ENCODE data around the gene ZNF764. TPM values are rescaled to one million over a fixed set of nuclear protein-coding genes. Genes with fewer than 3 reads are reported as not detected.
"Not testable (repeated sequence)": the region's sequence is repeated elsewhere in the genome, so short reads cannot be mapped to it uniquely, and the experiment has no call there.

The ZNF764 gene
- total and polyA plus RNA-seq, 4 donors, result 5.6 to 15.5 (median 10.2) TPM

DNA sequence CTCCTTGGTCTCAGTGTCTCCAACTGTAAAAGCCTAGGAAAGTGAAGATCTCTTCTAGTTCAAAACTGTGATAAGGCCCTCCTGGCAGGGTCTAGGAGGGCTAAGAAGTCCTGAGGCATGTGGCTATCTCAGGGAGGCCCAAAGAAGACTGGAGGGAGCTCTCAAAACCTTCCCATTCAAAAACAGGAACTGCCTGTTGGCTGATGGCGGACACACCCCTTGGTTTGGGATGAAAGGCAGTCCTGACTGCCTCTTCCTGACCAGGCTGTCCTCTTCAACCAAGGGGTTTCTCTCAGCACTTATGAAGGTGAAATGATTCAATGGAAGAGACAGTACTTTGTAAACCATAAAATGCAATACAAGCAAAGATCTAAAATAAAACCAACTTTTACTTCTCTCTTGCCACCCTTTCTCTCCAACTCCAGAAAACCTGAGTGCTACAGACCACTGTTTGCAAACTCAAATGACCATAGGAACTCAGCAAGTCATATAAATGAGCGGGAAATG, 4.7 kb downstream of the ZNF764 start:
- no CpG with 5 or more reads among the region's 2 CpGs for WGBS (ENCODE audit: insufficient coverage)
- no peak for DNase-seq (ENCODE audit: low read depth in 4 of 6, low spot score in 6 of 6)
- Histone ChIP-seq H3K27ac (ENCODE audit: low read depth, low read length) (no peak overlapping the region), H3K4me3 (ENCODE audit: low read depth, low read length) (no peak overlapping the region), H3K4me1 (ENCODE audit: control insufficient read depth, insufficient read depth, low read length) (peaks cover 21% of the 10 kb centered on the region), H3K9me3 (ENCODE audit: control insufficient read depth, insufficient read depth, low read length) (no peaks in the 10 kb centered on the region), H3K27me3 (ENCODE audit: control insufficient read depth, insufficient read depth, low read length) (no peaks in the 10 kb centered on the region), H3K36me3 (ENCODE audit: control insufficient read depth, insufficient read depth, low read length) (peaks cover 40% of the 10 kb centered on the region)

DNA sequence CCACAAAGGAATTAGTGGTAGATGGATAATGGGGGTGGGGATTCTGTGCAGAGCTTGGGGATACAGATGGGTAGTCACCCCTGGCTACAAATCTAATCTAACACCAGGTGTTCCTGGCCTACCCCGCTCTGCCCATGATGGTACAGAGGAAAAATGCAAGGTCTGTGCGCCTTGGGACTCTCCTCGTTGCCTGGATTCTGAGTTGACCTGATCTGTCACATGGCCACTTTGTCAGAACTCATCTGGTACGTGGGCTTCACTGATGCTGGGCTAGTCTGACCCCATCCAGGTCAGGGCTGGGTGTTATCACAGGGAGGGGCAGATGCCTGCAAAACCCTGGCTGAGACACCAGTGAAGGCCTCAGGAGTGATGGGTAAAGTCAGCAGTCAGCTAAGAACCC, 5.2 kb downstream of the ZNF764 start:
- Histone ChIP-seq H3K27ac (ENCODE audit: low read depth, low read length) (no peak overlapping the region), H3K36me3 (ENCODE audit: control insufficient read depth, insufficient read depth, low read length) (peaks cover 40% of the 10 kb centered on the region), H3K27me3 (ENCODE audit: control insufficient read depth, insufficient read depth, low read length) (no peaks in the 10 kb centered on the region), H3K4me1 (ENCODE audit: control insufficient read depth, insufficient read depth, low read length) (peaks cover 20% of the 10 kb centered on the region), H3K4me3 (ENCODE audit: low read depth, low read length) (no peak overlapping the region), H3K9me3 (ENCODE audit: control insufficient read depth, insufficient read depth, low read length) (no peaks in the 10 kb centered on the region)
- no peak for DNase-seq (ENCODE audit: low read depth in 4 of 6, low spot score in 6 of 6)
- WGBS (ENCODE audit: insufficient coverage), result 92% methylated on average over 4 of the region's 4 CpGs

DNA sequence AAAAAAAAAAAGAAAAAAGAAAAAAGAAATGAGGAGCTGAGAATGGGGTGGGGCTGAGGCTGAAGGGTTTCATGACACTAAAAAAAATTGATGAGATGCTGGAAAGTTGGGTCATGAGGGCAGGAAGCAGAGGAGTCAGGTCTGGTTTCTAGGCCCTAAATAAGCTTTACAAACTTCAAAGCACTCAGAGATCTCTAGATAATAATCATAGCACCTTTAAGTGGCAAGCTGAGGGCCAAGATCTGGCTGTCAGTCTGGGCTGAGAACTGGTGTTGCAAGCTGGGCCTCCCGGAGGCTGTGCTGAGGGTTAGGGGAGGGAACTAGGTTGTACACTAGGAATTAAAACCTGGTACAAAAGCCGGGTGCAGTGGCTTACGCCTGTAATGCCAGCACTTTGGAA, 6.4 kb downstream of the ZNF764 start:
- no peak overlapping the region for H3K4me3 ChIP-seq (ENCODE audit: low read depth, low read length)
- 94% methylated on average over 2 of the region's 3 CpGs for WGBS (ENCODE audit: insufficient coverage)
- peaks cover 10% of the 10 kb centered on the region for H3K4me1 ChIP-seq (ENCODE audit: control insufficient read depth, insufficient read depth, low read length)
- H3K27ac ChIP-seq (ENCODE audit: low read depth, low read length), result no peak overlapping the region
- DNase-seq (ENCODE audit: low read depth in 4 of 6, low spot score in 6 of 6), result no peak
- H3K27me3 ChIP-seq (ENCODE audit: control insufficient read depth, insufficient read depth, low read length), result no peaks in the 10 kb centered on the region
- H3K36me3 ChIP-seq (ENCODE audit: control insufficient read depth, insufficient read depth, low read length), result peaks cover 40% of the 10 kb centered on the region
- H3K9me3 ChIP-seq (ENCODE audit: control insufficient read depth, insufficient read depth, low read length), result no peaks in the 10 kb centered on the region

DNA sequence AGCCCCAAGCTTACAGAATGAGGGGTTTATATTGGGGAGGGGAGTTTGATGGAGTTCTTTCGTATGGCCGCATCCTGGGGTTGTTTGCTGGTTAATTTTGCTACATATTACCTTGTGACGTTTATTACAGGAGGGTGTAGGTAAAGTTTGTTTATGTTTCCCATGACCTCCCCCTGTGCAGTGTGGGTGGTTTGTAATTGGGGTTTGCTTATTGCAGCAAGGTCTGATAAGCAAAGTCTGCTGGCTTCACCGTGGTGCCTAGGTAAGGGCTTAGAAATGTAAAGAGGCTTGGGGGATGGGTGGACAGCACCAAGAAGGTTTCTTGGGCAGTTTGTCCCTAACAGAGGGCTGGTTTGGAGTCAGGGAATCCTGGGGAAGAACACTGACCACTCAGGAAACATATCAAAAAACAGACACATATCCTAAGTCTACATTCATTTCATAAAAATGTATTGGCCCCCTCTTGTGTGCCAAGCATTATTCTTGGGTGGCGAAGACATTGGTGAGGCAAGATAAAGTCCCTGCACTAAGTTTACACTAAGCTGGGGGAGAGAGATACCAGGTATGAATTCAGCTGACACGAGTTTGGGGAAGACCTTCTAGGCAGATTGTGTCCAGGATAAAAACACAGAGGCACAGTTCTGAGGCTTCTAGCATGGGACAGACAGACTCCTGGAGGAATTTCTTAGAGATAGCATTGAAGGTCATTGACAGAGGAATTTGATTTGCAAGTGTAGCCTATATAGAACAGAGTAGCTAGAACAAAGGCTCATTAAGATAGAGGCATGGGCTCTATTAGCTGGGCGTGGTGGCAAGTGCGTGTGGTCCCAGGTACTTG, 9.5 kb downstream of the ZNF764 start:
- Histone ChIP-seq H3K27ac (ENCODE audit: low read depth, low read length) (no peak overlapping the region), H3K27me3 (ENCODE audit: control insufficient read depth, insufficient read depth, low read length) (no peaks in the 10 kb centered on the region), H3K9me3 (ENCODE audit: control insufficient read depth, insufficient read depth, low read length) (no peaks in the 10 kb centered on the region), H3K4me1 (ENCODE audit: control insufficient read depth, insufficient read depth, low read length) (no peaks in the 10 kb centered on the region), H3K4me3 (ENCODE audit: low read depth, low read length) (no peak overlapping the region), H3K36me3 (ENCODE audit: control insufficient read depth, insufficient read depth, low read length) (peaks cover 11% of the 10 kb centered on the region)
- WGBS (ENCODE audit: insufficient coverage), result 73% methylated on average over 7 of the region's 8 CpGs
- no peak for DNase-seq (ENCODE audit: low read depth in 4 of 6, low spot score in 6 of 6)

DNA sequence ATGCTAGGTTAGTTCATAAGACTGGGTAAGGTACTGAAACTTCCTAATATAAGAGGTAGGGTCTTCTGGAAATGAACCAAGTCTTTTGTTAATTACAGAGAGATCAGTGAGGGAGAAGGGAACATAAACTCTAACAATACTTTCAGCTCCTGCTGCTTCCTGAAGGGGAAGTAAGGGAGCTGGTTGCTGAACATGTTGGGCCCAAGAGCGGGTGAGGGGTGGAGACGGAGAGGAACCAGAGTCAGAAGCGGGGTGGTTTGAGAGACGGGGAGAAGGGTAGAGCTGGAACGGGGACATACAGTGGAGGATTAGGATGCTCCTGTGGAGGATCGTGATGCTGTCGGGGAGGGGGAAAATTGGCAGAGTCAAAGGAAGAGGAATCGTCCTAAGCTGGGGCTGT, 12.1 kb downstream of the ZNF764 start:
- Histone ChIP-seq H3K36me3 (ENCODE audit: control insufficient read depth, insufficient read depth, low read length) (no peaks in the 10 kb centered on the region), H3K27me3 (ENCODE audit: control insufficient read depth, insufficient read depth, low read length) (no peaks in the 10 kb centered on the region), H3K4me1 (ENCODE audit: control insufficient read depth, insufficient read depth, low read length) (no peaks in the 10 kb centered on the region), H3K4me3 (ENCODE audit: low read depth, low read length) (no peak overlapping the region), H3K9me3 (ENCODE audit: control insufficient read depth, insufficient read depth, low read length) (no peaks in the 10 kb centered on the region), H3K27ac (ENCODE audit: low read depth, low read length) (no peak overlapping the region)
- 83% methylated on average over 8 of the region's 8 CpGs for WGBS (ENCODE audit: insufficient coverage)
- no peak for DNase-seq (ENCODE audit: low read depth in 4 of 6, low spot score in 6 of 6)

DNA sequence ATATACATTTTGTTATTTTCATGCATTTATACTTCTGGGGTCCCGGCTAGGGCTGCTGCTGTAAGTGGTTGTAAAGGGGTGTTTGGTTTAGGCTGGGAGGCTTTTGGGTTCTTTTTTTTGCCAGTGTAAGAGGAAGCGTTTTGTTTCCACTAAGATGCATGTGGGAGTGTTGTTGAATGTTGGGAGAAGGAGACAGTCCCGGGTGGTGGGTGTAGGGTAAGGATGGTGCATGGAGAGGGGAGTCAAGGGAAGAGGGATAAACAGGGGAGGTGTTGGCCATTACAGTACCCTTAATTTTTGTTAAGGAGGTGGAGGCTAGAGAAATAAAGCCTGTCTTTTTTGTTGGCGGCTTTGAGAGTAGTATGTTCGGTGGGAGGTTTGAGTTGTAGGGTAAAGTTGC, 15.1 kb downstream of the ZNF764 start:
- DNase-seq (ENCODE audit: low read depth in 4 of 6, low spot score in 6 of 6), result no peak

DNA sequence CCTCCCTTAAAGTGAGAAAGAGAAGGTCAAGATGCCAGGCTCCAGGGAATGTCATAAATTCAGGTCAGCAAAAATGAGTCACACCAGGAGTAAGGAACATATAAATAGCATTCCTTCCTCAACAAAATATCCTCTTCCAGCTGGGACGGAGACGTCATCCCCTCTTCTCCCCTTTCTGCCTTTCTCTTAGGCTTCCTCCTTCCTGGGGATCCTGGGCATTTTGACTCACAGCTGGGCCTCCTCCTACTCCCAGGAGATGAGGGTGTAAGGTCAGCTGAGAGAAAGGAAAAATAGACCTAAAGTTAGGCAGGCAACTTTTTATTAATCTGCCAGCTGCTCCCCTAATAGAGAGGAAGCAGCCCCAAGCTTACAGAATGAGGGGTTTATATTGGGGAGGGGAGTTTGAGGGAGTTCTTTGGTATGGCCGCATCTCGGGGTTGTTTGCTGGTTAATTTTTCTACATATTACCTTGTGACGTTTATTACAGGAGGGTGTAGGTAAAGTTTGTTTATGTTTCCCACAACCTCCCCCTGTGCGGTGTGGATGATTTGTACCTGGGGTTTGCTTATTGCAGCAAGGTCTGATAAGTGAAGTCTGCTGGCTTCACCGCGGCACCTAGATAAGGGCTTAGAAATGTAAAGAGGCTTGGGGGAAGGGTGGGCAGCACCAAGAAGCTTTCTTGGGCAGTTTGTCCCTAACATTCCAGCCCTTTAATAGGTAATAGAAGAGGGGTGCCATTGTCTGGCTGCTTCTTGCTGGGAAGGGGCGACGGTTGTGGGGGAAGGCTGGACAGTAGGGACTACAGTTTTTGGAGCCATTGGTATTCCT, 16.5 kb downstream of the ZNF764 start:
- H3K36me3 ChIP-seq (ENCODE audit: control insufficient read depth, insufficient read depth, low read length), result peaks cover 6% of the 10 kb centered on the region
- no peaks in the 10 kb centered on the region for H3K9me3 ChIP-seq (ENCODE audit: control insufficient read depth, insufficient read depth, low read length)
- DNase-seq (ENCODE audit: low read depth in 4 of 6, low spot score in 6 of 6), result no peak
- no peaks in the 10 kb centered on the region for H3K4me1 ChIP-seq (ENCODE audit: control insufficient read depth, insufficient read depth, low read length)
- H3K27me3 ChIP-seq (ENCODE audit: control insufficient read depth, insufficient read depth, low read length), result no peaks in the 10 kb centered on the region
- H3K4me3 ChIP-seq (ENCODE audit: low read depth, low read length), result no peak overlapping the region
- H3K27ac ChIP-seq (ENCODE audit: low read depth, low read length), result no peak overlapping the region
- WGBS (ENCODE audit: insufficient coverage), result 53% methylated on average over 4 of the region's 10 CpGs

More for the DNA sequence above, 15.1 kb downstream of the ZNF764 start:
- H3K27ac ChIP-seq (ENCODE audit: low read depth, low read length), result no peak overlapping the region
- 78% methylated on average over 5 of the region's 5 CpGs for WGBS (ENCODE audit: insufficient coverage)
- no peak overlapping the region for H3K4me3 ChIP-seq (ENCODE audit: low read depth, low read length)
- H3K9me3 ChIP-seq (ENCODE audit: control insufficient read depth, insufficient read depth, low read length), result no peaks in the 10 kb centered on the region
- H3K36me3 ChIP-seq (ENCODE audit: control insufficient read depth, insufficient read depth, low read length), result peaks cover 6% of the 10 kb centered on the region
- H3K4me1 ChIP-seq (ENCODE audit: control insufficient read depth, insufficient read depth, low read length), result no peaks in the 10 kb centered on the region
- H3K27me3 ChIP-seq (ENCODE audit: control insufficient read depth, insufficient read depth, low read length), result no peaks in the 10 kb centered on the region

DNA sequence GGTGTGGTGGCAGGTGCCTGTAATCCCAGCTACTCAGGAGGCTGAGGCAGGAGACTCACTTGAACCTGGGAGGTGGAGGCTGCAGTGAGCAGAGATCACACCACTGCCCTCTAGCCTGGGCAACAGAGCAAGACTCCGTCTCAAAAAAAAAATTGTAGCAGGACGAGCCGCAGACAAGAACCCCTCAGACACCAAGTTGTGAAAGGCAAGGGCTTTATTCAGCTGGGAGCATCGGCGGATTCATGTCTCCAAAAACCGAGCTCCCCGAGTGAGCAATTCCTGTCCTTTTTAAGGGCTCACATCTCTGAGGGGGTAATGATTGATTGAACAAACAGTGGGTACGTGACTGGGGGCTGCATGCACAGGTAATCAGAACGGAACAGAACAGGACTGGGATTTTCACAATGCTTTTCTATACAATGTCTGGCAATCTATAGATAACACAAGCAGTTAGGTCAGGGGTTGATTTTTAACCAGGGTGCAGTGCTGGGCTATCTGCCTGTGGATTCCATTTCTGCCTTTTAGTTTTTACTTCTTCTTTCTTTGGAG, 17.2 kb downstream of the ZNF764 start:
- not testable (repeated sequence) for H3K27ac ChIP-seq (ENCODE audit: low read depth, low read length); H3K9me3 ChIP-seq (ENCODE audit: control insufficient read depth, insufficient read depth, low read length); H3K36me3 ChIP-seq (ENCODE audit: control insufficient read depth, insufficient read depth, low read length); H3K4me3 ChIP-seq (ENCODE audit: low read depth, low read length); H3K27me3 ChIP-seq (ENCODE audit: control insufficient read depth, insufficient read depth, low read length); DNase-seq (ENCODE audit: low read depth in 4 of 6, low spot score in 6 of 6); H3K4me1 ChIP-seq (ENCODE audit: control insufficient read depth, insufficient read depth, low read length)
- WGBS (ENCODE audit: insufficient coverage), result 75% methylated on average over 5 of the region's 9 CpGs

DNA sequence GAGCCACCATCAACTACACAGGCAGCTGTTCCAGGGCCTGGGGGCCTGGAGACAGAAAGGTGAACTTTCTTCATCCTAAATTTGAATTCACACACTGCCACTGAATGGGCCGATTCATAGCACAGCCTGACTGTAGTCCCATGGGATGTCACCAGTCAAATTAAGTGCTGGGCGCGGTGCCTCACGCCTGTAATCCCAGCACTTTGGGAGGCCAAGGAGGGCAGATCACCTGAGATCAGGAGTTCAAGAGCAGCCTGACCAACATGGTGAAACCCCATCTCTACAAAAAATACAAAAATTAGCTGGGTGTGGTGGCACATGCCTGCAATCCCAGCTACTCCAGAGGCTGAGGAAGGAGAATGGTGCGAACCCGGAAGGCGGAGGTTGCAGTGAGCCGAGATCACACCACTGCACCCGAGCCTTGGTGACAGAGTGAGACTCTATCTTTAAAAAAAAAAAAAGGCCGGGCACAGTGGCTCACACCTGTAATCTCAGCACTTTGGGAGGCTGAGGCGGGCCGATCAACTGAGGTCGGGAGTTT, 18.1 kb downstream of the ZNF764 start:
- H3K27ac ChIP-seq (ENCODE audit: low read depth, low read length); H3K9me3 ChIP-seq (ENCODE audit: control insufficient read depth, insufficient read depth, low read length); H3K36me3 ChIP-seq (ENCODE audit: control insufficient read depth, insufficient read depth, low read length); H3K27me3 ChIP-seq (ENCODE audit: control insufficient read depth, insufficient read depth, low read length); H3K4me1 ChIP-seq (ENCODE audit: control insufficient read depth, insufficient read depth, low read length); DNase-seq (ENCODE audit: low read depth in 4 of 6, low spot score in 6 of 6); H3K4me3 ChIP-seq (ENCODE audit: low read depth, low read length): not testable (repeated sequence)
- WGBS (ENCODE audit: insufficient coverage), result 87% methylated on average over 4 of the region's 13 CpGs
